MM.1S (cell line): Measurements from ENCODE around the gene ALDH1L2.

ENCODE experiments used
- CTCF ChIP-seq: fragments of 300-600 bp; sonication (generic); IDR thresholded peaks from 2 replicates; pipeline ENCODE4 v1.5.1; 2016; ENCODE audit warnings: antibody characterized with exemption, low read length, mixed read lengths
- EZH2 ChIP-seq: fragments of 300-600 bp; sonication (generic); optimal IDR thresholded peaks from 2 replicates; pipeline ENCODE3; 2017; ENCODE audit warnings: low read depth, mild to moderate bottlenecking, antibody characterized with exemption, low read length, mixed read lengths

GRCh38 chr12:105120551-105120950 is 36.3 kb upstream of the ALDH1L2 start:
- TF ChIP-seq EZH2 (no peak), CTCF (no peak)
